ENCODE data around the gene VPS33A. TPM values are rescaled to one million over a fixed set of nuclear protein-coding genes. Genes with fewer than 3 reads are reported as not detected.

The VPS33A gene
- total and polyA plus RNA-seq, 10 of the 15 experiments (the other 5 are each of a cell fraction or from before 2014, with no cell fraction given) = 7.7 to 33.6 (median 21.6) TPM

DNA sequence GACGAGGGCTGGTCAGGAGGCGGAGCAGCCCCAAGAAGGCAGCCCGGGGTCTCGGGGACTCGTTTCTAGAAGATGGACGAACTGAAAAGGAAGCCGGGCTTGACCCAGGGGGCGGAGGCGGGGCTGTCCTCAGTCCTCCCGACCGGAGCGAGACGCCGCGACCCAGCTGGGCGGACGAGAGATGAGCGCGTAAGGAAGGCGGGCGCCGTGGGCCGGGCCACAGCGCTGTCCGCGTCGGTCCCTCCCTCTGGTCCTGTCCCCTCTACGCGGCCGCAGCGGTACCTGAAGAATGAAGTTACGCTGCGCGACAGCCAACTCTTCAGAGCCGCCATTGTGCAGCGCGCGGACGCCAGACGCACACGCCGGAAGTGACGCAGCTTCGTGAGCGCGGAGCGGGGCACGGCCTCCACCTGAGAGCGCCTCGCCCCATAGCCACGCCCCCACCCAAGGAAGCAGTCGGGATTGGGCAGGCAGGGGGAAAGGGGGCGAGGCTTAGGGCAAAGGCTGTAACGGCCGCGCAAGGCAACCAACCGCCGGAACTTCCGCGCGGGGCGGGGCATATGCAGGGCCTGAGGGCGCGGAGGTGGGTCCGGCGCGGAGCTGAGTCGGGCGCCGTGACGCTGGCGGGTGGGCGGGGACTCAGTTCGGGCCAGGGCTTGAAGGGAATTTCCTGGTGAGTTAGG, 40.5 kb downstream of the VPS33A start, which contains the start of gene DIABLO (continued):
- TF ChIP-seq MEF2B (IDR thresholded peaks at IDR 0.05; ENCODE audit: partially characterized antibody, poor library complexity, severe bottlenecking) (no peak), GATAD2B (conservative IDR thresholded peaks at IDR 0.05; ENCODE audit: low read depth) (peak; percentile 61; the same call in 1 of the 2 replicates), YY1 (IDR thresholded peaks at IDR 0.05; ENCODE audit: low read depth, low read length) (peak; percentile 98), SIX5 (IDR thresholded peaks at IDR 0.05; ENCODE audit: low read depth, low read length, severe bottlenecking) (peak; percentile 39), MXI1 (IDR thresholded peaks at IDR 0.05; ENCODE audit: low read depth, low read length) (peak; percentile 30; the same call in 1 of the 2 replicates), EED (IDR thresholded peaks at IDR 0.05; ENCODE audit: low read depth) (no peak), RAD21 (IDR thresholded peaks at IDR 0.05; ENCODE audit: insufficient read depth, low read depth, low read length) (no peak), FOXM1 (IDR thresholded peaks at IDR 0.05; ENCODE audit: low read depth, low read length) (no peak), RUNX3 (IDR thresholded peaks at IDR 0.05; ENCODE audit: low read length) (no peak; the same call in 1 of the 2 replicates), NBN (IDR thresholded peaks at IDR 0.05) (peak; percentile 92), PAX5 (IDR thresholded peaks at IDR 0.05; ENCODE audit: borderline replicate concordance, low read depth, low read length) (peak; percentile 47; the same call in 1 of the 2 replicates), BRCA1 (IDR thresholded peaks at IDR 0.05; ENCODE audit: low read depth, low read length) (no peak), SIN3A (IDR thresholded peaks at IDR 0.05; ENCODE audit: low read depth, low read length) (peak; percentile 89), ZZZ3 (IDR thresholded peaks at IDR 0.05; ENCODE audit: control insufficient read depth, insufficient read length, low read depth) (no peak), TCF3 (IDR thresholded peaks at IDR 0.05; ENCODE audit: borderline replicate concordance, insufficient read depth, low read depth, low read length) (0 out of 2 replicates have a peak, but pooled peaks have one; percentile 54), RBBP5 (conservative IDR thresholded peaks at IDR 0.05) (0 out of 2 replicates have a peak, but pooled peaks have one; percentile 61), CHD4 (IDR thresholded peaks at IDR 0.05) (no peak), FOXK2 (IDR thresholded peaks at IDR 0.05) (no peak), SMAD1 (IDR thresholded peaks at IDR 0.05; ENCODE audit: low read depth, partially characterized antibody) (no peak), CBX3 (IDR thresholded peaks at IDR 0.05; ENCODE audit: borderline replicate concordance, low read depth) (no peak), HDGF (IDR thresholded peaks at IDR 0.05) (peak; percentile 99), SREBF2 (IDR thresholded peaks at IDR 0.05; ENCODE audit: low read length) (0 out of 2 replicates have a peak, but pooled peaks have one; percentile 36)
- TF ChIP-seq, protein P1, sequence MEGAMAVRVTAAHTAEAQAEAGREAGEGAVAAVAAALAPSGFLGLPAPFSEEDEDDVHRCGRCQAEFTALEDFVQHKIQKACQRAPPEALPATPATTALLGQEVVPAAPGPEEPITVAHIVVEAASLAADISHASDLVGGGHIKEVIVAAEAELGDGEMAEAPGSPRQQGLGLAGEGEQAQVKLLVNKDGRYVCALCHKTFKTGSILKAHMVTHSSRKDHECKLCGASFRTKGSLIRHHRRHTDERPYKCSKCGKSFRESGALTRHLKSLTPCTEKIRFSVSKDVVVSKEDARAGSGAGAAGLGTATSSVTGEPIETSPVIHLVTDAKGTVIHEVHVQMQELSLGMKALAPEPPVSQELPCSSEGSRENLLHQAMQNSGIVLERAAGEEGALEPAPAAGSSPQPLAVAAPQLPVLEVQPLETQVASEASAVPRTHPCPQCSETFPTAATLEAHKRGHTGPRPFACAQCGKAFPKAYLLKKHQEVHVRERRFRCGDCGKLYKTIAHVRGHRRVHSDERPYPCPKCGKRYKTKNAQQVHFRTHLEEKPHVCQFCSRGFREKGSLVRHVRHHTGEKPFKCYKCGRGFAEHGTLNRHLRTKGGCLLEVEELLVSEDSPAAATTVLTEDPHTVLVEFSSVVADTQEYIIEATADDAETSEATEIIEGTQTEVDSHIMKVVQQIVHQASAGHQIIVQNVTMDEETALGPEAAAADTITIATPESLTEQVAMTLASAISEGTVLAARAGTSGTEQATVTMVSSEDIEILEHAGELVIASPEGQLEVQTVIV (IDR thresholded peaks at IDR 0.05; ENCODE audit: borderline replicate concordance, partially characterized antibody) = peak; percentile 22
- TF ChIP-seq, protein P2, sequence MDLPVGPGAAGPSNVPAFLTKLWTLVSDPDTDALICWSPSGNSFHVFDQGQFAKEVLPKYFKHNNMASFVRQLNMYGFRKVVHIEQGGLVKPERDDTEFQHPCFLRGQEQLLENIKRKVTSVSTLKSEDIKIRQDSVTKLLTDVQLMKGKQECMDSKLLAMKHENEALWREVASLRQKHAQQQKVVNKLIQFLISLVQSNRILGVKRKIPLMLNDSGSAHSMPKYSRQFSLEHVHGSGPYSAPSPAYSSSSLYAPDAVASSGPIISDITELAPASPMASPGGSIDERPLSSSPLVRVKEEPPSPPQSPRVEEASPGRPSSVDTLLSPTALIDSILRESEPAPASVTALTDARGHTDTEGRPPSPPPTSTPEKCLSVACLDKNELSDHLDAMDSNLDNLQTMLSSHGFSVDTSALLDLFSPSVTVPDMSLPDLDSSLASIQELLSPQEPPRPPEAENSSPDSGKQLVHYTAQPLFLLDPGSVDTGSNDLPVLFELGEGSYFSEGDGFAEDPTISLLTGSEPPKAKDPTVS (IDR thresholded peaks at IDR 0.05; ENCODE audit: low read depth, low read length) = no peak
- TF ChIP-seq, protein P3, sequence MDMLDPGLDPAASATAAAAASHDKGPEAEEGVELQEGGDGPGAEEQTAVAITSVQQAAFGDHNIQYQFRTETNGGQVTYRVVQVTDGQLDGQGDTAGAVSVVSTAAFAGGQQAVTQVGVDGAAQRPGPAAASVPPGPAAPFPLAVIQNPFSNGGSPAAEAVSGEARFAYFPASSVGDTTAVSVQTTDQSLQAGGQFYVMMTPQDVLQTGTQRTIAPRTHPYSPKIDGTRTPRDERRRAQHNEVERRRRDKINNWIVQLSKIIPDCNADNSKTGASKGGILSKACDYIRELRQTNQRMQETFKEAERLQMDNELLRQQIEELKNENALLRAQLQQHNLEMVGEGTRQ (IDR thresholded peaks at IDR 0.05; ENCODE audit: borderline replicate concordance, low read depth, low read length) = no peak
- TF ChIP-seq, protein P4, sequence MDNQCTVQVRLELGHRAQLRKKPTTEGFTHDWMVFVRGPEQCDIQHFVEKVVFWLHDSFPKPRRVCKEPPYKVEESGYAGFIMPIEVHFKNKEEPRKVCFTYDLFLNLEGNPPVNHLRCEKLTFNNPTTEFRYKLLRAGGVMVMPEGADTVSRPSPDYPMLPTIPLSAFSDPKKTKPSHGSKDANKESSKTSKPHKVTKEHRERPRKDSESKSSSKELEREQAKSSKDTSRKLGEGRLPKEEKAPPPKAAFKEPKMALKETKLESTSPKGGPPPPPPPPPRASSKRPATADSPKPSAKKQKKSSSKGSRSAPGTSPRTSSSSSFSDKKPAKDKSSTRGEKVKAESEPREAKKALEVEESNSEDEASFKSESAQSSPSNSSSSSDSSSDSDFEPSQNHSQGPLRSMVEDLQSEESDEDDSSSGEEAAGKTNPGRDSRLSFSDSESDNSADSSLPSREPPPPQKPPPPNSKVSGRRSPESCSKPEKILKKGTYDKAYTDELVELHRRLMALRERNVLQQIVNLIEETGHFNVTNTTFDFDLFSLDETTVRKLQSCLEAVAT (IDR thresholded peaks at IDR 0.05) = 0 out of 2 replicates have a peak, but pooled peaks have one; percentile 36
